ENCODE data around the gene LMAN2.

Gene LMAN2

DNA sequence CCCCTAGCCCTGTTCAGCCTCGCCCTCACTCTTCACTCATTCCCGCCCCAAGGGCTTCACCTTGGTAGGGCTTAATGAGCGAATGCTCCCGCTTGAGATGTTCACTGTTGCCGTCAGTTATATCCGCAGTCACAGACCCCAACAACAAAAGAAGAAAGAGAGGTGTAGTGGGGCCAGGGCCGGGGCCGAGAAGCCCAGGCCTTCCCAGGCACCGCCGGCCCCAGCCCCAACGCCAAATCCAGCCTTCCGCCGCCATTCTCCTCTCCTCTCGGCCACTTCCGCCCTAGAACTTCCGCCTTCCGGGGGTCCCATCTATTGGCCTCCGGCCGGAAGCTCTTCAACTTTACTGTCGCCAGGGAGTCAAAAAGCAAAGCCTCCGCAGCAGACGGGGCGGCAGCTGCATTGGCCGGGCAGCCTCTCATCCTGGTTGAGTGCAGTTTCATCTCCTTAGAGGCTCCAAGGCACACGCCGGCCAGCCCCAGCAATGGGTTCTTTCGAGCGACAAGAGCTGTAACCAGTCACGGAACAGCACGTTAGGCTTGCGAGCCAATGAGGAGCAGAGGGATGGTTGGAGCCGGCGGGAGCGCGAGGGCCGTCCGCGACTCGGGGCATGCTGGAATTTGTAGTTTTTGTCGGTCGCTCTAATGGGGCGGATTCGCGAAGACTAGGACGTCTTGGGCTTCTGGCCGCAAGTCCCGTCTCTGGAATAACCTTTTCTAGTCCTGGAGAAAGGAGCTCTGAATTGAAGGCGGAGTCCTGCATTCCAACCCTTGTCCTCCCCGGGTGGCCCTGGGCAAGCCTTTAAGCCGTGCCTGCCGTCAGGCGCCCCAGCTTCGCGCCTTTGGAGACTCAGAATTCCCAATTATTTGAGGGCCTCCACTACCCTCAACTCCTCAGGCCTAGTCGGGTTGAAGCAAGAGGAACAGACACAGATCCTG is at the start of gene LMAN2:
LMAN2 (minus strand) TSS at position 277 of the 938 bp plus-strand sequence; CDS start at position 256, 21 bp downstream.
- DNase-seq (ENCODE audit: low spot score): peak; percentile 94

GRCh38 chr5:177399997-177400868 is 48.8 kb upstream of the LMAN2 start, which contains the start of gene PFN3:
TSS of gene PFN3 (minus strand) at chr5:177400661. CDS start at chr5:177400576, 85 bp downstream.
- no peak for DNase-seq (ENCODE audit: low spot score)

DNA sequence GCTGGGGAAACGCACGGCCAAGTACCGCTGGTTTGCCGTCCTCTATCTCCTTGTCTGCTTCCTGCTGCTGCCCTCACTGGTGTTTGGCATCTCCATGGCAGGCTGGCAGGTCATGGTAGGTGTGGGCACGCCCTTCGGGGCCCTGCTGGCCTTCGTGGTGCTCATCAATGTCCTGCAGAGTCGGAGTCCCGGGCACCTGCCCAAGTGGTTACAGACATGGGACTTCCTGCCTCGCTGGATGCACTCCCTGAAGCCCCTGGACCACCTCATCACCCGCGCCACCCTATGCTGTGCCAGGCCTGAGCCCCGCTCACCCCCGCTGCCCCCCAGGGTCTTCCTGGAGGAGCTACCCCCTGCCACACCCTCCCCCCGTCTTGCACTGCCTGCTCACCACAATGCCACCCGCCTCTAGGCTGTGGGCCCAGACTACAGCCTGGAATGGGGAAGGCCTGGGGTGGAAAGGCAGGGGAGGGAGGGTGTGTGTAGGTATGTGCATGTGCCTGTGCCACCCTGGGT is 46.5 kb upstream of the LMAN2 start:
- DNase-seq (ENCODE audit: low spot score): no peak

- no peak for DNase-seq (ENCODE audit: low spot score)
Measured at GRCh38 chr5:177396807-177397206, 45.3 kb upstream of the LMAN2 start.

DNA sequence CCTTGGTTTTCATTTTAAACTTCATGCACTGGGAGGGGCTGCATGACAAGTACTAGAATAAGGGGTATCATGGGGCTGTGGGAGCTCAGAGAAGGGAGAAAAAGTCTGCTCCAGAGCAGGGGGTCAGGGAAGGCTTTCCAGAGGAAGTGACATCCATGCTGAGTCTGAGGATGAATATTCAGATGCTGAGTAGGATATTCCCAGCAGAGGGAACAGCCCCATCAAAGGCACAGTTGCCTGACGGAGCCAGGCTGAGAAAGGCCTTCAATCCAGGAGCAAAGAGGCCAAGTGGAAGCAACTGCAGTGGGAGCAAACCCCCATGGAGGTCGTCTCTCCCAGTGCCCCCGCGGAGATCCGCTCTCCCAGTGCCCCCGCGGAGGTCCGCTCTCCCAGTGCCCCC is 44.6 kb upstream of the LMAN2 start:
- DNase-seq (ENCODE audit: low spot score): no peak

DNA sequence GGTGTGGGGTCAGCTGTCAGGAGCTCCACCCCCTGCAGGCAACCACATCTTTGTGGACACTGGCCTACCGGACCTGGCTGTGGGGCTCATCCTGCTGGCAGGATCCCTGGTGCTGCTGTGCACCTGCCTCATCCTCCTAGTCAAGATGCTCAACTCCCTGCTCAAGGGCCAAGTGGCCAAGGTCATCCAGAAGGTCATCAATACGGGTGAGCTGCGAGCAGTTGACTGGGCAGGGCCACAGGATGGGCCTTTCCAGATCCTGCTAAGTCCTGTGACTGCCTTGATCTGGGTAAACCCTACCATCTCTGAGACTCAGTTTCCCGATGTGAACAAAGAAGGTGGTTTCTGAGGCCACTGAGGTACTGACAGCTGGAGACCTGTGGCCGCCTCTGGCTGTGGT is 42.5 kb upstream of the LMAN2 start:
- DNase-seq (ENCODE audit: low spot score): no peak

DNA sequence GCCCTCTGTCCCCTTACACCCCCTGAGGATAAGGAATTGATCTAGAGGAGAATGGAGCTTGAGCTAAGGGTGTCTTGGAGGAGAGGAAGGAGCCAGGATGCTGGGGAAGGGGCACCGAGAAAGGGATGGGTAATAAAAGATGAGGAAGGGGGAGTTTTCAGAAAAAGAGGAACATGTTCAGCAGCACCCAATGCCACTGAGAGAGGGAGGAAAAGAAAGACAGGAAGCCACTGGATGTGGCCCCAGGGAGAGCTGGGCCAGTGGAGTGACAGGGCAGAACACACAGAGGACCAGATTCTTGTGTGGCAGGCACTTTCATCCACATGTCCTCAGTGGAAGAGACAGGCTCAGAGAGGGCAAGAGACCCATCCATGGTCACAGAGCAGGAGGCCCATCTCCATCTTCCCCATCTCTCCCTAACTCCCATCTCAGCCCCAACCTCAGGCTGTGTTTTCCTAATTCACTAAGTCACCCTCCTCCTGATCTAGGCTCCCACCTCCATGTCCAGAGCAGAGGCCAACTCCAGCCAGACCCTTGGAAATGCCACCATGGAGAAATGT is 41.8 kb upstream of the LMAN2 start:
- no peak for DNase-seq (ENCODE audit: low spot score)

DNA sequence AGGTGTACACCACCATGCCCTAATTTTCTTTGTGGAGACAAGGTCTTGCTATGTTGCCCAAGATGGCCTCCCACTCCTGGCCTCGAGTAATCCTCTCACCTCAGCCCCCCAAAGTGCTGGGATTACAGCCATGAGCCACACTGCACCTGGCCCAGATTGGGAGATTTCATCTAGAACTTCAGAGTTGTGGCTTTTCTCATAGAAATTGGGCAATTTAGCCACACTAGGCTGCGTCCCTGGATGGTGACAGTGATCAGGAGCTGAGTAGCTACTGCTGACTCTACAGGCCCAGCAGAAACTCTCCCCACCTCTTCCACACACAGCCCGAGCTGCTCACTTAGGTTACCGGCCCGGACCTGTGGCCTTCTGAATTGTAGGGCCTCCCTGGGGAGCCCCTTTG is 41.3 kb upstream of the LMAN2 start:
- no peak for DNase-seq (ENCODE audit: low spot score)

- peak; percentile 88 for DNase-seq (ENCODE audit: low spot score)
Measured at GRCh38 chr5:177390363-177391300, 39.2 kb upstream of the LMAN2 start.

DNA sequence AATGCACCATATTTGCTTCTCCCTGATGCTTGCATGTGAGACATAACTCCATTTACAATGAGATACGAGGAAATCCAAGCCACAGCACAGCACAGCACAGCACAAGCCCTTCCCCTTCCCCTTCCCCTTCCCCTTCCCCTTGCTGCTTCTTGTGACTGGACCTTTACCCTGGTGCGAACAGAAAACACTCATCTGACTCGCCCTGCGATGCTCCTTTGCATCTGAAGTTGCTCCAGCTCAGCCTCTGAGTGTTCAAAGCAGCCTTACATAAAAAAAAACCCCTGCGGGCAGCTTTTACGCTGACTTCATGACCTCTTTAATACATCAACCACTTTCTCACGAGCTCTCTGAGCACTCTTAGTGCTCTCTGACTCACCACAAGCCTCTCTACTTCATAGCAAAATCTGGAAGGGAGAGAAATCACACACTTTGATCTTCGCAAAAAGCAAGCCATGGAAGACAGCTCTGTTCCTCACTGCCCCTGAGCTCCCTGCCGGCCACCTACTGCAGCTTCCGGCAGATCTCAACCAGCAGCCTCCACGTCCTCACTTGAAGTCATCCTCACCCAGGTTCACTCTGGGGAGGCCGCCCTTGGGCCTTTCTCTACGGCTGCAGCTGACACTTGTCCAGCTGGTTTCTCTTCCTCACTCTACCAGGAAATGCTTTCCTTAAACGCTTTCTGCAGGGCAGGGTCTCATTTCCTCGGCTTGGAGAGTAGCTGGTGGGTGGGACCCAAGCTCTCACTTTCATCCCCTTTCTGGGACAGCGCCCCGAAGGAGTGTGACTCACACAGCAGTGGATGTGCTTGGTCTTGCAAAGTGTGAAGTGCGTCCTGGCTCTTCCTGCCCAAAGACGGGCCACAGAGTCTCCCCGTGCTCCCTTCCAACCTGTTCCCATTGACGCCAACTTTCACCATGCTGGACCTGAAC is 38.0 kb upstream of the LMAN2 start:
- DNase-seq (ENCODE audit: low spot score): peak; percentile 53

- DNase-seq (ENCODE audit: low spot score): no peak
Measured at GRCh38 chr5:177388521-177389052, 37.1 kb upstream of the LMAN2 start.

DNA sequence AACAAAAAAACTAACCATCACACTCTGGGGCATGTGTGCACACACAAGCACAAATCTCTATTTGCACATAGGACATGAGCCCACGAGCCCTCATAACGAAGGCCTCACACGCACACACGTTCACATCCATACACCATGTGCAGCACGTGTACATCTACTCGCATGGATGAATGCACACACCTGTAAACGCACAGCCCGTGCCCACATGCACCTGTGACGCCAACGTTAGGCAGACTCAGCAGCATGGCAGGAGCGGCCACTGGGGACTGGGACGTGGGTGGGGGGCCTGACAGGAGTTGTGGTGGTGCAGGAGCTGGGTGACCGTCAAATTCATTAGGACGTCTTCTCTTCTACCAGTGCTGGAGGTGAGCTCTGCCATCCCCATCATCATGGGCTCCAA is 35.9 kb upstream of the LMAN2 start:
- no peak for DNase-seq (ENCODE audit: low spot score)

GRCh38 chr5:177386542-177386941 is 35.1 kb upstream of the LMAN2 start:
- DNase-seq (ENCODE audit: low spot score): no peak

- no peak for DNase-seq (ENCODE audit: low spot score)
Measured at GRCh38 chr5:177385720-177386119, 34.3 kb upstream of the LMAN2 start.

GRCh38 chr5:177384134-177384533 is 32.7 kb upstream of the LMAN2 start, which contains the start of gene SLC34A1:
TSS of gene SLC34A1 (plus strand) at chr5:177384434. CDS start at chr5:177385742, 1,308 bp downstream.
- DNase-seq (ENCODE audit: low spot score): no peak

- DNase-seq (ENCODE audit: low spot score): no peak
Measured at GRCh38 chr5:177383181-177383580, 31.7 kb upstream of the LMAN2 start.

DNA sequence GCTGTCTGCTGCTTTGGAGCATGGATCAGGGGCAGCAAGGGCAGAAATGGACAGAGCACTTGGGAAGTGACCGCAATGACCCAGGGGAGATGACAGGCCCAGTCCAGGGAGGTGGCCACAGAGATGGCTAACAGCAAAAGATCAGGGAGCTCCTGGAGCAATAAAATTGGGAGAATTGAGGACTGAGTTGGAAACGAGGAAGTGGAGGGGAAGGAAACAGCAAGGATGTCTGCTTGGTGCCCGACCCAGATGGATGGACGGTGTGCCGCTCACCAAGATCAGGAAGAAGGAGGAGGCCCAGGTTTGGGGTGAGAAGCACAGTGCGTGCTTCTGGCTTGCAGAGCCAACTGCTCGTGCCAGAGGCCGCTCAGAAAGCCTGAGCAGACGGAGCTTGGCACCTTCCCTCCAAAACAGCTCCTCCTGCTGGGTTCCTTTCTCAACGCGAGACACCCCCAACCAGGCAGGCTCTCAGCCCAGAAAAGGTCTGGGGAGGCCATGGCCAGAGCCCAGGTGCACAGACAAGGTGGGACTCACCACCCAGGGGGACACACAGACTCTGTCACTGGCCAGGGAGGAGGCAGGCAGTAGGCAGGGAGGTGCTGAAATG is 31.1 kb upstream of the LMAN2 start:
- no peak for DNase-seq (ENCODE audit: low spot score)

GRCh38 chr5:177380805-177381126 is 29.3 kb upstream of the LMAN2 start:
- DNase-seq (ENCODE audit: low spot score): no peak
